Keratinocyte (primary cell): ENCODE data around the gene ARMC5.

Experiments
- CTCF ChIP-seq, 3 experiments: IDR thresholded peaks in 1 of 3; conservative IDR thresholded peaks in 1 of 3; optimal IDR thresholded peaks in 1 of 3; 2 replicates in 2 of 3; 3 replicates in 1 of 3; pipeline versions ENCODE3 to v1.5.1; 2011; ENCODE audit warnings: low read length in 3 of 3, mild to moderate bottlenecking in 3 of 3, moderate library complexity in 2 of 3, control low read depth in 1 of 3, inconsistent platforms in 1 of 3; ENCODE audit not compliant: insufficient read depth in 2 of 3; ENCODE audit errors: extremely low read depth in 1 of 3
- EZH2 ChIP-seq: IDR thresholded peaks from one replicate; pipeline ENCODE4 v1.6.1; 2012; ENCODE audit warnings: inconsistent platforms, mild to moderate bottlenecking, low read length, moderate library complexity

GRCh38 chr16:31475946-31476302 lies 16.6 kb downstream of the ARMC5 start:
- TF ChIP-seq CTCF (optimal IDR thresholded peaks at IDR 0.05 in 1 of 3, IDR thresholded peaks at IDR 0.05 in 1 of 3, conservative IDR thresholded peaks at IDR 0.05 in 1 of 3; ENCODE audit: extremely low read depth in 1 of 3, insufficient read depth in 2 of 3, low read length in 3 of 3) (no peak), EZH2 (no peak)
